Erythroblast (primary cell): ENCODE measurements around the gene NEK2.

Experiments used
- GATA1 ChIP-seq: IDR thresholded peaks from 2 replicates; pipeline ENCODE4 v1.6.1; 2011; ENCODE audit warnings: low read depth, mild to moderate bottlenecking, control low read depth, low read length, moderate library complexity
- POLR2A ChIP-seq: IDR thresholded peaks from 2 replicates; pipeline ENCODE4 v1.6.1; 2011; ENCODE audit warnings: mild to moderate bottlenecking, low read length

DNA sequence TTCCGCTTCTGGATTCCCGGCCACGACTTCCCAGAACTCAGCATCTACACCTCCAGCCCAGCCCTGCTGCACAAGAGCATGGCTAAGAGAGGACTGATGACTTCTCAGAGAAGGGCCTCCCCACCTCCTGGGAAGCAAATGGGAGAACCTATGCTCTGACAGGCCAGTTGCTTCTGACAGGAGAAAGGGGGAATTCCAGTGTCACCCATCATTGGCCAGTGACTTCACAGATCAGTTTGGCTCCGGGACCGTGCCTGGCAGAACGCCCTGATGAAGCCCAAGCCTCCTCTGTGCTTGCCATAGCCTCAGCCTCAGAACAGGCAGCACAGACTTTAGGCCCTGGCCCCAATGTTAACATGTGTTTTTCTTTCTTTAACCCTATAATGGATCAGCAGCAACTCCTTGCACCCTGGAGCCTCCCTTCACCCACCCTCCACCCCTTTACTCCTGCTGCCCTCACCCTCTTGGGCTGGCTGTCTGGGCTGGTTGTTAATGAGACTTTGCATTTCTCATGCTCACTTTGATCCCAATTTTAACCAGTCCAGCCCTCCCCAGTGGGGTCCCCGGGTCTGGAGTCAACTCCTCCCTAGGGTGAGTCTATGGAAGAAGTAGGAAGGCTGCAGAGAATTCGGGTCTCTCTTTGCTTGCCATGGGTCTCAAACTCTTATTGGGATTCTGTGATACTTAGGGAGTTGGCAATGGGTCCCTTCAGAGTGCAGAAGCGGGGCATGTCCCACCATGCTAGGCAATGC lies 53.8 kb downstream of the NEK2 start:
- no peak for TF ChIP-seq POLR2A
- no peak for TF ChIP-seq GATA1
